ENCODE data around the gene IFIT3.

- TF ChIP-seq POLR2A (IDR thresholded peaks at IDR 0.05) = no peak
- TF ChIP-seq CTCF (IDR thresholded peaks at IDR 0.05) = no peak
Measured at GRCh38 chr10:89357096-89357495, 29.3 kb downstream of the IFIT3 start.
